HFF-Myc (cell line): ENCODE results near the gene VEPH1.

Experiments
- DNase-seq: peaks from one replicate; pipeline ENCODE4 v3.0.0-alpha.2; 2011; ENCODE audit warnings: low read depth; ENCODE audit errors: extremely low read depth
- H3K4me3 ChIP-seq: replicated peaks from 2 replicates; pipeline ENCODE4 v1.5.1; 2011; ENCODE audit warnings: low read depth, mild to moderate bottlenecking, control low read depth, low read length
- CTCF ChIP-seq: IDR thresholded peaks from 2 replicates; pipeline ENCODE4 v1.5.1; 2012; ENCODE audit warnings: mild to moderate bottlenecking, low read depth, low read length, control low read depth; ENCODE audit errors: missing control alignments

Gene VEPH1

GRCh38 chr3:157241599-157241998 lies 261.6 kb downstream of the VEPH1 start:
- no peak overlapping the region for H3K4me3 ChIP-seq
- DNase-seq, result no peak
- no peak for TF ChIP-seq CTCF

GRCh38 chr3:157240408-157240807 lies 262.8 kb downstream of the VEPH1 start:
- no peak for TF ChIP-seq CTCF
- no peak overlapping the region for H3K4me3 ChIP-seq
- DNase-seq, result no peak

- no peak for DNase-seq
- peak; percentile 83 for TF ChIP-seq CTCF
- no peak overlapping the region for H3K4me3 ChIP-seq
Measured at GRCh38 chr3:157239082-157239704, 264.0 kb downstream of the VEPH1 start.

- H3K4me3 ChIP-seq, result no peak overlapping the region
- DNase-seq, result no peak
- no peak for TF ChIP-seq CTCF
Measured at GRCh38 chr3:157238457-157238856, 264.8 kb downstream of the VEPH1 start.

GRCh38 chr3:157237886-157238285 lies 265.3 kb downstream of the VEPH1 start:
- H3K4me3 ChIP-seq, result no peak overlapping the region
- DNase-seq, result no peak
- TF ChIP-seq CTCF, result no peak

GRCh38 chr3:157235291-157235690 lies 267.9 kb downstream of the VEPH1 start:
- H3K4me3 ChIP-seq, result no peak overlapping the region
- no peak for TF ChIP-seq CTCF
- no peak for DNase-seq

- no peak overlapping the region for H3K4me3 ChIP-seq
- no peak for DNase-seq
- TF ChIP-seq CTCF, result no peak
Measured at GRCh38 chr3:157233923-157234322, 269.3 kb downstream of the VEPH1 start.
